CD8-positive, alpha-beta memory T cell (primary cell): ENCODE data around the gene PKIG. TPM values are rescaled to one million over a fixed set of nuclear protein-coding genes. Genes with fewer than 3 reads are reported as not detected.

Experiments
- CTCF ChIA-PET: fragments of 350-600 bp; sonication (Branson Sonifier 250); formaldehyde crosslinking; loops from one replicate; lab custom pipeline; 2021; ENCODE audit warnings: antibody characterized with exemption; lab: Charles Lee
- POLR2A ChIA-PET: fragments of 350-600 bp; sonication (Branson Sonifier 250); formaldehyde crosslinking; loops from one replicate; lab custom pipeline; 2021; ENCODE audit warnings: antibody characterized with exemption; lab: Charles Lee
- DNase-seq, 5 donors: peaks; one replicate each; pipeline versions ENCODE4 v3.0.0 to v3.0.0-alpha.2; 2020 to 2022; ENCODE audit warnings: mixed read lengths in 1 of 5
- H3K27ac ChIP-seq: one replicate; pipeline ENCODE4 v1.7.0; 2013; ENCODE audit warnings: low read depth, mild to moderate bottlenecking, low read length, moderate library complexity
- H3K27me3 ChIP-seq: 2 replicates; pipeline ENCODE4 v1.7.0; 2013; ENCODE audit warnings: low read length, mild to moderate bottlenecking; ENCODE audit not compliant: insufficient read depth, poor library complexity, severe bottlenecking
- H3K36me3 ChIP-seq: 2 replicates; pipeline ENCODE4 v1.7.0; 2013; ENCODE audit warnings: mild to moderate bottlenecking, low read length, moderate library complexity; ENCODE audit not compliant: insufficient read depth
- H3K4me1 ChIP-seq: 2 replicates; pipeline ENCODE4 v1.7.0; 2013; ENCODE audit warnings: mild to moderate bottlenecking, low read length, moderate library complexity; ENCODE audit not compliant: insufficient read depth
- H3K4me3 ChIP-seq: 2 replicates; pipeline ENCODE4 v1.7.0; 2013; ENCODE audit warnings: mild to moderate bottlenecking, low read length
- H3K9me3 ChIP-seq: 2 replicates; pipeline ENCODE4 v1.7.0; 2013; ENCODE audit warnings: mild to moderate bottlenecking, low read length
- H3K27ac Mint-ChIP-seq, 8 donors: one replicate each; pipeline ENCODE4 v1.8.0; 2020 to 2021; ENCODE audit warnings: mixed read lengths in 8 of 8, mild to moderate bottlenecking in 6 of 8, inconsistent platforms in 3 of 8, moderate library complexity in 3 of 8
- H3K27me3 Mint-ChIP-seq, 2 donors: one replicate each; pipeline ENCODE4 v1.8.0; 2020 to 2021; ENCODE audit warnings: mixed read lengths in 2 of 2, mild to moderate bottlenecking in 1 of 2, moderate library complexity in 1 of 2
- H3K36me3 Mint-ChIP-seq, 3 donors: one replicate each; pipeline ENCODE4 v1.8.0; 2020 to 2021; ENCODE audit warnings: mixed read lengths in 3 of 3, inconsistent platforms in 1 of 3, mild to moderate bottlenecking in 1 of 3
- H3K4me1 Mint-ChIP-seq, 3 donors: one replicate each; pipeline ENCODE4 v1.8.0; 2020 to 2021; ENCODE audit warnings: mixed read lengths in 3 of 3, inconsistent platforms in 1 of 3, mild to moderate bottlenecking in 1 of 3
- H3K4me3 Mint-ChIP-seq, 7 donors: one replicate each; pipeline ENCODE4 v1.8.0; 2020 to 2021; ENCODE audit warnings: mixed read lengths in 7 of 7, mild to moderate bottlenecking in 6 of 7, moderate library complexity in 4 of 7, inconsistent platforms in 2 of 7
- H3K9me3 Mint-ChIP-seq, 5 donors: one replicate each; pipeline ENCODE4 v1.8.0; 2020 to 2022; ENCODE audit warnings: mixed read lengths in 5 of 5, mild to moderate bottlenecking in 3 of 5, moderate library complexity in 2 of 5, inconsistent platforms in 1 of 5
- polyA plus RNA-seq: library from polyadenylated mRNA; unstranded; fragments of 300-500 nt; fragmentation: Illumina TruSeq; gene quantifications from one replicate; pipeline ENCODE4 v1.2.3, GENCODE V29; 2021
- total RNA-seq, 2 experiments: library from RNA; stranded (reverse); gene quantifications; one replicate each; pipeline ENCODE4 v1.2.3, GENCODE V29; 2021

Gene PKIG
- total and polyA plus RNA-seq, 3 experiments from 2014 or later = 0.97 to 4.9 (median 4.4) TPM

GRCh38 chr20:44641325-44641724 lies 58.9 kb downstream of the PKIG start:
- peaks cover 58% of the 10 kb centered on the region for H3K4me1 ChIP-seq
- peak overlapping the region in 5 of 7 donors; percentile 34 to 82 (median 58) for H3K4me3 Mint-ChIP-seq
- peaks cover 14 to 21% (median 16%) of the 10 kb centered on the region in 3 donors for H3K36me3 Mint-ChIP-seq

GRCh38 chr20:44642203-44643153 lies 60.1 kb downstream of the PKIG start:
- Mint-ChIP-seq H3K4me3 (peak overlapping the region; percentile 32 to 86 (median 72)), H3K9me3 (no peaks in the 10 kb centered on the region), H3K27me3 (peaks cover 0 to 1% of the 10 kb centered on the region in 2 donors), H3K36me3 (peaks cover 12 to 15% (median 12%) of the 10 kb centered on the region in 3 donors), H3K4me1 (peaks cover 70 to 78% (median 75%) of the 10 kb centered on the region in 3 donors), H3K27ac (peak overlapping the region; percentile 92 to 100 (median 98))
- peak in 4 of 5 donors; percentile 17 to 53 (median 28) for DNase-seq
- CTCF ChIA-PET = interaction anchor here (1.2 to 13.3 kb wide), 7 partner anchors 8 to 96 kb away, joined by 3 to 130 read pairs (median 6); no protein-coding TSS in a partner anchor
- Histone ChIP-seq H3K9me3 (no peaks in the 10 kb centered on the region), H3K4me3 (peak overlapping the region; percentile 22), H3K27ac (peak overlapping the region; percentile 69), H3K36me3 (no peaks in the 10 kb centered on the region), H3K4me1 (peaks cover 69% of the 10 kb centered on the region), H3K27me3 (no peaks in the 10 kb centered on the region)
- POLR2A ChIA-PET = interaction anchor here (0.8 to 1.7 kb wide), 6 partner anchors 8 to 424 kb away, joined by 3 to 7 read pairs (median 3); no protein-coding TSS in a partner anchor

More at GRCh38 chr20:44641325-44641724, 58.9 kb downstream of the PKIG start:
- no peaks in the 10 kb centered on the region for H3K27me3 ChIP-seq
- H3K9me3 ChIP-seq = no peaks in the 10 kb centered on the region
- ChIA-PET CTCF (interaction anchor here (1.2 to 13.3 kb wide), 2 partner anchors 42 to 94 kb away, joined by 3 to 130 read pairs; no protein-coding TSS in a partner anchor), POLR2A (no interaction called here)
- H3K36me3 ChIP-seq = peaks cover 1% of the 10 kb centered on the region
- H3K4me3 ChIP-seq = no peak overlapping the region
- no peak for DNase-seq
- peaks cover 0 to 1% of the 10 kb centered on the region in 2 donors for H3K27me3 Mint-ChIP-seq
- no peak overlapping the region for H3K27ac ChIP-seq
- H3K9me3 Mint-ChIP-seq = no peaks in the 10 kb centered on the region
- H3K27ac Mint-ChIP-seq = peak overlapping the region; percentile 92 to 100 (median 98)
- H3K4me1 Mint-ChIP-seq = peaks cover 61 to 66% (median 63%) of the 10 kb centered on the region in 3 donors

GRCh38 chr20:44643154-44643519 lies 60.8 kb downstream of the PKIG start:
- DNase-seq = no peak
- Histone ChIP-seq H3K27me3 (no peaks in the 10 kb centered on the region), H3K4me3 (peak overlapping the region; percentile 1), H3K9me3 (no peaks in the 10 kb centered on the region), H3K36me3 (no peaks in the 10 kb centered on the region), H3K4me1 (peaks cover 76% of the 10 kb centered on the region), H3K27ac (peak overlapping the region; percentile 69)
- H3K27me3 Mint-ChIP-seq = peaks cover 0 to 1% of the 10 kb centered on the region in 2 donors
- peaks cover 12 to 15% (median 12%) of the 10 kb centered on the region in 3 donors for H3K36me3 Mint-ChIP-seq
- ChIA-PET POLR2A (interaction anchor here (0.8 to 1.7 kb wide), 5 partner anchors 8 to 424 kb away, joined by 3 to 7 read pairs (median 3); no protein-coding TSS in a partner anchor), CTCF (interaction anchor here (0.9 to 13.3 kb wide), 7 partner anchors 7 to 41 kb away, joined by 3 to 130 read pairs (median 6); no protein-coding TSS in a partner anchor)
- peaks cover 75 to 84% (median 81%) of the 10 kb centered on the region in 3 donors for H3K4me1 Mint-ChIP-seq
- peak overlapping the region; percentile 92 to 100 (median 98) for H3K27ac Mint-ChIP-seq
- peak overlapping the region in 6 of 7 donors; percentile 58 to 88 (median 77) for H3K4me3 Mint-ChIP-seq
- H3K9me3 Mint-ChIP-seq = no peaks in the 10 kb centered on the region

- peak overlapping the region; percentile 1 for H3K4me3 ChIP-seq
- H3K36me3 ChIP-seq = no peaks in the 10 kb centered on the region
- H3K27ac Mint-ChIP-seq = peak overlapping the region; percentile 92 to 100 (median 98)
- no peaks in the 10 kb centered on the region for H3K9me3 Mint-ChIP-seq
- H3K9me3 ChIP-seq = no peaks in the 10 kb centered on the region
- peak; percentile 49 to 82 (median 54) for DNase-seq
- peaks cover 82% of the 10 kb centered on the region for H3K4me1 ChIP-seq
- H3K4me3 Mint-ChIP-seq = peak overlapping the region; percentile 24 to 88 (median 80)
- peaks cover 77 to 90% (median 87%) of the 10 kb centered on the region in 3 donors for H3K4me1 Mint-ChIP-seq
- no peaks in the 10 kb centered on the region for H3K27me3 ChIP-seq
- ChIA-PET POLR2A (interaction anchor here (1.4 to 1.7 kb wide), 2 partner anchors 40 to 123 kb away, joined by 3 to 5 read pairs; no protein-coding TSS in a partner anchor), CTCF (interaction anchor here (0.9 to 13.3 kb wide), 7 partner anchors 9 to 40 kb away, joined by 3 to 130 read pairs (median 4); no protein-coding TSS in a partner anchor)
- H3K36me3 Mint-ChIP-seq = peaks cover 9 to 13% (median 9%) of the 10 kb centered on the region in 3 donors
- peak overlapping the region; percentile 69 for H3K27ac ChIP-seq
- H3K27me3 Mint-ChIP-seq = peaks cover 0 to 1% of the 10 kb centered on the region in 2 donors
These were observed 61.3 kb downstream of the PKIG start for GRCh38 chr20:44643596-44644229.

GRCh38 chr20:44644230-44644617 lies 61.8 kb downstream of the PKIG start:
- H3K27me3 Mint-ChIP-seq = peaks cover 0 to 1% of the 10 kb centered on the region in 2 donors
- H3K36me3 Mint-ChIP-seq = peaks cover 4 to 9% (median 8%) of the 10 kb centered on the region in 3 donors
- Histone ChIP-seq H3K4me3 (peak overlapping the region; percentile 24), H3K9me3 (no peaks in the 10 kb centered on the region), H3K36me3 (no peaks in the 10 kb centered on the region), H3K27ac (peak overlapping the region; percentile 69), H3K27me3 (no peaks in the 10 kb centered on the region), H3K4me1 (peaks cover 87% of the 10 kb centered on the region)
- H3K27ac Mint-ChIP-seq = peak overlapping the region; percentile 92 to 100 (median 98)
- DNase-seq = no peak
- H3K9me3 Mint-ChIP-seq = no peaks in the 10 kb centered on the region
- ChIA-PET CTCF (interaction anchor here (1.1 to 13.3 kb wide), 4 partner anchors 10 to 41 kb away, joined by 3 to 130 read pairs (median 13); no protein-coding TSS in a partner anchor), POLR2A (interaction anchor here (0.9 to 1.7 kb wide), 3 partner anchors 27 to 434 kb away, joined by 3 to 5 read pairs (median 3); partner anchors contain the start of gene OSER1)
- peak overlapping the region; percentile 24 to 84 (median 78) for H3K4me3 Mint-ChIP-seq
- peaks cover 79 to 92% (median 91%) of the 10 kb centered on the region in 3 donors for H3K4me1 Mint-ChIP-seq

GRCh38 chr20:44644667-44645131 lies 62.3 kb downstream of the PKIG start:
- H3K27me3 ChIP-seq = no peaks in the 10 kb centered on the region
- Mint-ChIP-seq H3K27me3 (peaks cover 0 to 1% of the 10 kb centered on the region in 2 donors), H3K36me3 (peaks cover 4 to 7% (median 6%) of the 10 kb centered on the region in 3 donors), H3K27ac (peak overlapping the region; percentile 92 to 100 (median 98)), H3K9me3 (no peaks in the 10 kb centered on the region), H3K4me1 (peaks cover 80 to 95% (median 93%) of the 10 kb centered on the region in 3 donors), H3K4me3 (peak overlapping the region; percentile 56 to 84 (median 78))
- CTCF ChIA-PET = interaction anchor here (0.7 to 13.3 kb wide), 5 partner anchors 10 to 334 kb away, joined by 3 to 130 read pairs (median 6); no protein-coding TSS in a partner anchor
- H3K36me3 ChIP-seq = no peaks in the 10 kb centered on the region
- DNase-seq = peak; percentile 39 to 64 (median 44)
- POLR2A ChIA-PET = interaction anchor here (0.7 to 1.0 kb wide), 3 partner anchors 27 to 434 kb away, joined by 3 read pairs; partner anchors contain the start of gene OSER1
- H3K9me3 ChIP-seq = no peaks in the 10 kb centered on the region
- H3K27ac ChIP-seq = peak overlapping the region; percentile 69
- H3K4me3 ChIP-seq = peak overlapping the region; percentile 24
- peaks cover 92% of the 10 kb centered on the region for H3K4me1 ChIP-seq
